GM10248 (cell line): ENCODE data around the gene LRRTM4.

Source experiments
- CTCF ChIA-PET: fragments of 300-600 bp; sonication (Branson Sonifier 250); formaldehyde crosslinking; extraction: SDS; loops from one replicate; lab custom pipeline; 2021; ENCODE audit warnings: antibody characterized with exemption; lab: Yijun Ruan, JAX
- POLR2A ChIA-PET: fragments of 350-650 bp; sonication (Branson Sonifier 250); formaldehyde crosslinking; extraction: SDS; loops from one replicate; lab custom pipeline; 2020; ENCODE audit warnings: antibody characterized with exemption; lab: Yijun Ruan, JAX
- DNase-seq: peaks from one replicate; pipeline ENCODE4 v3.0.0; 2012; ENCODE audit errors: extremely low spot score
- CTCF ChIP-seq: IDR thresholded peaks from 2 replicates; pipeline ENCODE4 v1.5.1; 2012; ENCODE audit warnings: mild to moderate bottlenecking, low read depth; ENCODE audit errors: extremely low read depth, missing control alignments, control extremely low read depth

The LRRTM4 gene

DNA sequence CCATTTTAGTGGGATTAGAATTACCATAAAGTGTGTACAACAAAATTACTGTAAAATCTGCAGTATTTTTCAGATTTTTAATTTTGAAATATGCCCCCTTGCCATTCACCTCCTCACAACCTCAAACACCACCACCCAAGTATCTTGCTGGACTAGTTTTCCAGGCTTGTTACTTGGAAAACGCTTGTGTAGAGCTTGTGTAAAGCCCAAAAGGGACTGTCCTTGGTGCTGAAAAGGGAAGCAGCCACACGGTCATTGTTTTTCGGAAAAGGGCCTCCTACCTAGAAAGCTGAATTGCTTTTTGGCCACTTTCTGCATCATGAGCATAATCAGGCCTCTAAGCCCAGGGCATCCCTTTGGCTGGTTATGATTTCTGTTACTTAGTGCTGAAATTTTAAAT lies 563.4 kb downstream of the LRRTM4 start:
- TF ChIP-seq CTCF: no peak
- DNase-seq: no peak
- ChIA-PET CTCF (no interaction called here), POLR2A (no interaction called here)

DNA sequence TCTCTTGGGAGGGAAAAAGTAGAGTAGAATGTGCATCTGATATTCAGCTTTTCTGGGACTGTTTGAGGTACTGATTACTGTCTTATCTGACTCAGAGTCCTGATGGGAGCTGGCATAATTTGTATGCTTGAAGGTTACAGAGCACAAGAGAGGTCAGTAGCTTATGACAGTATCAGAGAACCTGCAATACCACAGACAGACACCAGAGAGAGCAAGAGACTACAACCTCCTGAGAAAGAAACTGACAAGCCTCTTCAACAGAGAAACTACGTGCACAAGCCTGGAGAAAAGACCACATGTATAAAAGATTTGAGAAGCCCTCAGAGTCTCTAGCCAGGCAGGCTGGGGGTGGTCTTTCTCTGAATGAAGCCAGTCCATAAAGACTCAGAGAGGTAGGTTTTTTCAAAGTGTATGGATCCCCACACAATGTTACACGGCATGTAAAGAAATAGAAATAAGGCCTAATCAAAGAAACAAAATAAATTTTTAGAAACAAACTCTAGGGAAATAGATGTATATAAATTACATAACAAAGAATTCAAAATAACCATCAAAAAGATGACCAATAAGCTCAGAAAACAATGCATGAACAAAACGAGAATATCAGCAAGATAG lies 568.3 kb downstream of the LRRTM4 start:
- peak; percentile 61 for TF ChIP-seq CTCF
- POLR2A ChIA-PET: no interaction called here
- CTCF ChIA-PET: interaction anchor here (0.6 to 2.3 kb wide), 5 partner anchors 14 to 1908 kb away, joined by 3 to 6 read pairs (median 4); no protein-coding TSS in a partner anchor
- DNase-seq: peak; percentile 5

DNA sequence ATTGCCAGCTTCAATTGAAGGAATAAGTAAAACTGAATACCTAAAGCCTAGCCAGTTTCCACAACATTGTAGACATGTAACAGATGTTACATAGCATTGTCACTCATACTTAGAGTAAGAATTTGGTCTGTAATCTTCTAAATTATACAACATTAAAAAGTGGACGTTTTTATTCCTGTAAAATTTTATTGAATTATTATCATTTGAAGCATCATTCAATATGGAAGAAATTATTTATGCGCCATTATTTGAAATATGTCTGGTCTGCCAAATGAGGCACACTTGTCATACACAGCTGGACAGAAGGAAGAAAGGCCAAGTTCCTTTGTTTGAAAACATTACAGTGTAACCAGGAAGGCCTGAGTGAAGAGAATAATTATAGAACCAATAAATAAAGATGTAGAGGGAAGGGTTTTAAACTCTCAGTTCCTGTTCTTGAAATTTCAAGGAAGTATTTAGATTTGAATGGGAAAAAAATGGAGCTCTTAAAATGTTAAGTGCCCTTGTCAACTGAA lies 575.5 kb downstream of the LRRTM4 start:
- POLR2A ChIA-PET: no interaction called here
- no peak for DNase-seq
- CTCF ChIA-PET: no interaction called here
- no peak for TF ChIP-seq CTCF

DNA sequence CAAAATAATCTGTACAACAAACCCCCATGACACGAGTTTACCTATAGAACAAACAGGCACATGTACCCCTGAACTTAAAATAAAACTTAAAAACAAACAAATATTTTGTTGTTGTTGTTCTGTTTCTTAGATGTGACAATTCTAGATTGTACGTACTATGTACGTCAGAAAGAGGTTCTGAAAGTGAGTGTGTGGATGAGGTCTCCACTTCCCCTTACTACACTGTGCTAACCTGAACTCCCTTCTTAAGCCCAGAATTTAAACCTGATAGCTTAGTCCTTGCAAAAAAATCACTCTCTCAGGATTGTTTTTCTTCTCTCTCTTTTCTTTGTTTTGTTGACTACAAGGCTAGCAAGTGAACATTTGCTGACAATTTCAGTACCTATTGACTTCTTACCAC lies 581.6 kb downstream of the LRRTM4 start:
- POLR2A ChIA-PET: no interaction called here
- CTCF ChIA-PET: interaction anchor here (1.1 kb wide), 1 partner anchor 8 kb away, joined by 4 read pairs; no protein-coding TSS in a partner anchor
- TF ChIP-seq CTCF: no peak
- no peak for DNase-seq

DNA sequence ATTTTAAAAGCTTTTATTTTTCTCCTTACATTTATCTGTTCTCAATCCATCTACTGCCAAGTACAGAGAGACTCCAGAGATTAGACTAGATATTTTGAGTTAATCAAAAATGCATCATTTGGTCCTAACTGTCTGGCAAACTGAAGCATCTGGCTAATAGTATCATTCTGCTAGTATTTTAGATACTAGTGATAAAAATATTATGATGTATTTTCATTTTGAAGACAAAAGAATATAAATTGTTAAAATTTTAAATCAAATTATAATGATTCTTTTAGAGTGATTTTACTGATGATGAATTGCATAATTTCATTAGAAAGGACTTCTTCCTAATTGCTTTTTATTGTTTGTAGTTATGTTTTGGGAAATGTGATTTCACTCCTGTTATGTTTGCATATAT lies 584.0 kb downstream of the LRRTM4 start:
- ChIA-PET POLR2A (no interaction called here), CTCF (interaction anchor here (1.3 kb wide), 1 partner anchor 15 kb away, joined by 3 read pairs; no protein-coding TSS in a partner anchor)
- DNase-seq: no peak
- no peak for TF ChIP-seq CTCF

DNA sequence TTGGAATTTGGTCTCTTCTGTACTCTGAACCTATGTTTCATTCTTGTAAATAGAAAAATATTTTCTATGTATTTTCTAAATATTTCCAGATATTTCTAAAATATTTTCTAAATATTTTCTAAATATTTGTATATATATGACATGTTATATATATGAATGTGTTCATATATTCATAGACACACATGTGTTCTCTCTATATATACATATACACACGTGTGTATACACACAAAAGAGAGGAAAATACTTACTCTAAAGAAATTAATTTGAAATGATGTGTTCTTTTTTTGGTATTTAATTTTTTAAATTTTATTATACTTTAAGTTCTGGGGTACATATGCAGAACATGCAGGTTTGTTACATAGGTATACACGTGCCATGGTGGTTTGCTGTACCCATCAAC lies 589.6 kb downstream of the LRRTM4 start:
- POLR2A ChIA-PET: no interaction called here
- no peak for DNase-seq
- CTCF ChIA-PET: no interaction called here
- no peak for TF ChIP-seq CTCF
